OCI-LY7 (cell line): ENCODE measurements around the gene EXD2.

ENCODE experiments used
- EZH2phosphoT487 ChIP-seq: fragments of 200-600 bp; sonication (generic); IDR thresholded peaks from 2 replicates; pipeline ENCODE4 v1.6.1; 2018; ENCODE audit warnings: low read depth, borderline replicate concordance, mild to moderate bottlenecking, mixed run types, antibody characterized with exemption, low read length, moderate library complexity, mixed read lengths
- TF ChIP-seq, protein P1 (sequence below): fragments of 200-600 bp; sonication (generic); conservative IDR thresholded peaks from 2 replicates; pipeline ENCODE4 v1.5.1; 2014; ENCODE audit warnings: mild to moderate bottlenecking, antibody characterized with exemption, low read length, moderate library complexity, mixed read lengths

DNA sequence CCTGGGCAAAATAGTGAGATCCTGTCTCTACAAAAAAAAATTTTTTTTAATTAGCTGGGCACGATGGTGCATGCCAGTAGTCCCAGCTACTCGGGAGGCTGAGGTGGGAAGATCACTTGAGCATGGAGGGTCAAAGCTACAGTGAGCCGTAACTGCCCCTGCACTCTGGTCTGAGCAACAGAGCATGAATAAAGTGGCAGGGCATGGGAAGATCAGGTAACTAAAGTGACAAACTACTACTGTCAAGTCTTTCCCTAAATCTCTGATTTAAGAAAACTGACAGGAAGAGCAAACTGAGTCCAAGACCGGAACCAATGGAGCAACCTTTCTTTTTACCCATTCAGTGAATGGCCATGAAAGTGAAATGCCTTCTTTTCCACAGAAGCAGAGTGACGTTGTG, 49.2 kb upstream of the EXD2 start:
- TF ChIP-seq, protein P1, sequence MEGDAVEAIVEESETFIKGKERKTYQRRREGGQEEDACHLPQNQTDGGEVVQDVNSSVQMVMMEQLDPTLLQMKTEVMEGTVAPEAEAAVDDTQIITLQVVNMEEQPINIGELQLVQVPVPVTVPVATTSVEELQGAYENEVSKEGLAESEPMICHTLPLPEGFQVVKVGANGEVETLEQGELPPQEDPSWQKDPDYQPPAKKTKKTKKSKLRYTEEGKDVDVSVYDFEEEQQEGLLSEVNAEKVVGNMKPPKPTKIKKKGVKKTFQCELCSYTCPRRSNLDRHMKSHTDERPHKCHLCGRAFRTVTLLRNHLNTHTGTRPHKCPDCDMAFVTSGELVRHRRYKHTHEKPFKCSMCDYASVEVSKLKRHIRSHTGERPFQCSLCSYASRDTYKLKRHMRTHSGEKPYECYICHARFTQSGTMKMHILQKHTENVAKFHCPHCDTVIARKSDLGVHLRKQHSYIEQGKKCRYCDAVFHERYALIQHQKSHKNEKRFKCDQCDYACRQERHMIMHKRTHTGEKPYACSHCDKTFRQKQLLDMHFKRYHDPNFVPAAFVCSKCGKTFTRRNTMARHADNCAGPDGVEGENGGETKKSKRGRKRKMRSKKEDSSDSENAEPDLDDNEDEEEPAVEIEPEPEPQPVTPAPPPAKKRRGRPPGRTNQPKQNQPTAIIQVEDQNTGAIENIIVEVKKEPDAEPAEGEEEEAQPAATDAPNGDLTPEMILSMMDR: no peak
- no peak for TF ChIP-seq EZH2phosphoT487
